Liver (tissue), 9 donors: Measurements from ENCODE around the gene EXT2. TPM values are rescaled to one million over a fixed set of nuclear protein-coding genes. Genes with fewer than 3 reads are reported as not detected.

Experiments used
- DNase-seq: peaks from one replicate; pipeline ENCODE4 v3.0.0-alpha.2; 2017; ENCODE audit warnings: low spot score
- H3K27ac ChIP-seq, 2 donors: one replicate each; pipeline ENCODE4 v1.7.0; 2013; ENCODE audit warnings: inconsistent platforms in 2 of 2, low read length in 2 of 2, control low read depth in 1 of 2, low read depth in 1 of 2, mild to moderate bottlenecking in 1 of 2
- H3K27me3 ChIP-seq, 4 donors: one replicate each; pipeline versions ENCODE4 v1.6.1 to v1.7.0; 2013; ENCODE audit warnings: low read length in 3 of 4, inconsistent platforms in 1 of 4, mild to moderate bottlenecking in 1 of 4, moderate library complexity in 1 of 4; ENCODE audit not compliant: control insufficient read depth in 4 of 4, insufficient read depth in 4 of 4
- H3K36me3 ChIP-seq, 4 donors: one replicate each; pipeline versions ENCODE4 v1.6.1 to v1.7.0; 2013; ENCODE audit warnings: low read length in 3 of 4, mild to moderate bottlenecking in 3 of 4, low read depth in 1 of 4, moderate library complexity in 1 of 4; ENCODE audit not compliant: control insufficient read depth in 4 of 4, insufficient read depth in 3 of 4
- H3K4me1 ChIP-seq, 4 donors: one replicate each; pipeline versions ENCODE4 v1.6.1 to v1.7.0; 2013; ENCODE audit warnings: low read length in 3 of 4, mild to moderate bottlenecking in 3 of 4, moderate library complexity in 1 of 4; ENCODE audit not compliant: control insufficient read depth in 4 of 4, insufficient read depth in 4 of 4
- H3K4me3 ChIP-seq, 3 donors: one replicate each; pipeline versions ENCODE4 v1.6.1 to v1.7.0; 2013; ENCODE audit warnings: low read length in 3 of 3, control low read depth in 1 of 3, low read depth in 1 of 3, mild to moderate bottlenecking in 1 of 3
- H3K9ac ChIP-seq, 2 donors: one replicate each; pipeline ENCODE4 v1.7.0; 2013; ENCODE audit warnings: low read length in 2 of 2, mild to moderate bottlenecking in 2 of 2, moderate library complexity in 2 of 2, control low read depth in 1 of 2, low read depth in 1 of 2
- H3K9me3 ChIP-seq, 4 donors: one replicate each; pipeline versions ENCODE4 v1.6.1 to v1.7.0; 2013; ENCODE audit warnings: low read length in 3 of 4; ENCODE audit not compliant: control insufficient read depth in 4 of 4
- ATF3 ChIP-seq: IDR thresholded peaks from 2 replicates; pipeline ENCODE4 v1.6.1; 2016; ENCODE audit warnings: antibody characterized with exemption
- CTCF ChIP-seq: fragments of 150-350 bp; IDR thresholded peaks from 2 replicates; pipeline ENCODE4 v1.5.1; 2017; ENCODE audit warnings: improper control_type of control experiment, low read depth, low read length; ENCODE audit not compliant: missing input control
- EGR1 ChIP-seq, 2 donors: IDR thresholded peaks; 2 replicates each; pipeline ENCODE4 v1.6.1; 2016 to 2018; ENCODE audit warnings: antibody characterized with exemption in 2 of 2, low read depth in 2 of 2
- FOXA2 ChIP-seq: IDR thresholded peaks from 2 replicates; pipeline ENCODE4 v1.6.1; 2016; ENCODE audit warnings: antibody characterized with exemption
- HNF4G ChIP-seq: IDR thresholded peaks from 2 replicates; pipeline ENCODE4 v1.6.1; 2016; ENCODE audit warnings: antibody characterized with exemption
- MAX ChIP-seq: IDR thresholded peaks from 2 replicates; pipeline ENCODE4 v1.6.1; 2016; ENCODE audit warnings: antibody characterized with exemption
- NR2F2 ChIP-seq: IDR thresholded peaks from 2 replicates; pipeline ENCODE4 v1.6.1; 2016; ENCODE audit warnings: antibody characterized with exemption
- RAD21 ChIP-seq, 2 donors: IDR thresholded peaks; 2 replicates each; pipeline ENCODE4 v1.6.1; 2016; ENCODE audit warnings: antibody characterized with exemption in 2 of 2, mild to moderate bottlenecking in 2 of 2
- RXRA ChIP-seq, 2 donors: IDR thresholded peaks; 2 replicates each; pipeline ENCODE4 v1.6.1; 2017 to 2018; ENCODE audit warnings: antibody characterized with exemption in 2 of 2, mild to moderate bottlenecking in 1 of 2
- SP1 ChIP-seq: IDR thresholded peaks from 2 replicates; pipeline ENCODE4 v1.6.1; 2018; ENCODE audit warnings: antibody characterized with exemption, mild to moderate bottlenecking
- TAF1 ChIP-seq: conservative IDR thresholded peaks from 2 replicates; pipeline ENCODE4 v1.6.1; 2016; ENCODE audit warnings: antibody characterized with exemption, mild to moderate bottlenecking
- YY1 ChIP-seq: IDR thresholded peaks from 2 replicates; pipeline ENCODE4 v1.6.1; 2016; ENCODE audit warnings: antibody characterized with exemption, mild to moderate bottlenecking
- ZBTB33 ChIP-seq: IDR thresholded peaks from 2 replicates; pipeline ENCODE4 v1.6.1; 2016; ENCODE audit warnings: antibody characterized with exemption
- WGBS: extraction: QIAGEN DNeasy Blood & Tissue Kit; methylation state at CpG from one replicate; pipeline ENCODE4 v1.1.7; 2013; 5-methylcytosine and 5-hydroxymethylcytosine counted together
- polyA plus RNA-seq, 2 donors: library from polyadenylated mRNA; stranded (reverse) in 1 of 2; unstranded in 1 of 2; fragments of 200-250 nt in 1 of 2; fragments of >200 nt in 1 of 2; fragmentation: Nextera tagmentation in 1 of 2; extraction: Ambion mirVana in 1 of 2; gene quantifications; one replicate each; pipeline versions ENCODE4 v1.2.1 to v1.2.3, GENCODE V29; 2013 to 2015
- total RNA-seq, 2 donors: library from RNA; depleted of rRNA; stranded (reverse); fragments of >200 nt; gene quantifications; one replicate each; pipeline ENCODE4 v1.2.3, GENCODE V29; 2014
- donor health status: healthy.
- donor health status: healthy.
- donor health status: healthy.
- donor health status: healthy.
- donor health status: healthy.

Gene EXT2
- total and polyA plus RNA-seq, 4 donors: 8.4 to 36.1 (median 29.8) TPM

- H3K9ac ChIP-seq: no peak overlapping the region
- H3K27ac ChIP-seq: no peak overlapping the region
- no peaks in the 10 kb centered on the region for H3K9me3 ChIP-seq
- no peaks in the 10 kb centered on the region for H3K27me3 ChIP-seq
- TF ChIP-seq NR2F2 (no peak), SP1 (no peak), ATF3 (no peak), MAX (no peak), HNF4G (no peak)
- DNase-seq: no peak
- H3K4me1 ChIP-seq: peaks cover 0 to 3% (median 0%) of the 10 kb centered on the region in 4 donors
- 100% methylated on average over 1 of the region's 1 CpG for WGBS
- no peak overlapping the region for H3K4me3 ChIP-seq
- peaks cover 0 to 13% (median 2%) of the 10 kb centered on the region in 4 donors for H3K36me3 ChIP-seq
Measured at GRCh38 chr11:44140372-44140771, 44.9 kb downstream of the EXT2 start.

GRCh38 chr11:44140805-44141204 is 45.3 kb downstream of the EXT2 start:
- Histone ChIP-seq H3K36me3 (peaks cover 0 to 13% (median 2%) of the 10 kb centered on the region in 4 donors), H3K4me1 (peaks cover 0 to 3% (median 0%) of the 10 kb centered on the region in 4 donors), H3K27me3 (no peaks in the 10 kb centered on the region), H3K27ac (no peak overlapping the region), H3K9me3 (no peaks in the 10 kb centered on the region), H3K9ac (no peak overlapping the region), H3K4me3 (no peak overlapping the region)
- no peak for TF ChIP-seq EGR1 (IDR thresholded peaks at IDR 0.05; ENCODE audit: low read depth in 2 of 2)
- no peak for TF ChIP-seq HNF4G
- no peak for TF ChIP-seq NR2F2
- TF ChIP-seq CTCF: no peak
- TF ChIP-seq RXRA (IDR thresholded peaks at IDR 0.05): no peak
- TF ChIP-seq SP1: no peak
- no peak for TF ChIP-seq FOXA2
- TF ChIP-seq YY1: no peak
- TF ChIP-seq ATF3: no peak
- no peak for TF ChIP-seq TAF1
- no peak for TF ChIP-seq ZBTB33
- TF ChIP-seq RAD21 (IDR thresholded peaks at IDR 0.05): no peak
- no peak for DNase-seq
- WGBS: 83% methylated on average over 1 of the region's 1 CpG
